Kidney epithelial cell (primary cell): ENCODE measurements around the gene TMEM151B. TPM values are rescaled to one million over a fixed set of nuclear protein-coding genes. Genes with fewer than 3 reads are reported as not detected.

Experiments used
- DNase-seq: peaks from one replicate; pipeline ENCODE4 v3.0.0-alpha.2; 2010; ENCODE audit warnings: low read depth
- H3K27me3 ChIP-seq: 2 replicates; pipeline ENCODE4 v1.6.0; 2011; ENCODE audit warnings: low read length; ENCODE audit not compliant: control insufficient read depth, insufficient read depth
- H3K36me3 ChIP-seq: 2 replicates; pipeline ENCODE4 v1.5.1; 2011; ENCODE audit warnings: low read length; ENCODE audit not compliant: control insufficient read depth, insufficient read depth
- H3K4me3 ChIP-seq: 2 replicates; pipeline ENCODE4 v1.5.1; 2011; ENCODE audit warnings: low read depth, mild to moderate bottlenecking, control low read depth, low read length
- total RNA-seq: library from RNA; depleted of rRNA; stranded (reverse); fragments of >200 nt; gene quantifications from 2 replicates; pipeline ENCODE4 v1.2.3, GENCODE V29; 2015
- TF ChIP-seq, protein P1 (sequence below): IDR thresholded peaks from 2 replicates; pipeline ENCODE4 v1.5.1; 2011; ENCODE audit warnings: mild to moderate bottlenecking, moderate library complexity, low read length, control low read depth, inconsistent platforms; ENCODE audit not compliant: insufficient read depth, poor library complexity, severe bottlenecking

The TMEM151B gene
- total RNA-seq, 1 donor from 2014 or later: 0.13 TPM

DNA sequence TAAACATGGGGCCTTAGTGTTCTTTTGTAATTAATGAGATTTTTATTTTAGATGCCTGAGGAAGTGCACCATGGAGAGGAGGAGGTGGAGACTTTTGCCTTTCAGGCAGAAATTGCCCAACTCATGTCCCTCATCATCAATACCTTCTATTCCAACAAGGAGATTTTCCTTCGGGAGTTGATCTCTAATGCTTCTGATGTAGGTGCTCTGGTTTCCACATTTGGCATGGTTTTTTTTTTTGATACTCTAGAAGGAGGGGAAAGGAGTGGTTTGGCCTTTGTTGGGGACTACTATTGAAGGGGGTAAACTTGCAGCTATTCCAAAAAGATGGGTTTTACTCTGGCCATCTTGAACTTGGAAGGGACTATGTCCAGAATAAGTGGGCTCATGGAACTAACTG, 21.7 kb upstream of the TMEM151B start:
- H3K36me3 ChIP-seq: peaks cover 12% of the 10 kb centered on the region

DNA sequence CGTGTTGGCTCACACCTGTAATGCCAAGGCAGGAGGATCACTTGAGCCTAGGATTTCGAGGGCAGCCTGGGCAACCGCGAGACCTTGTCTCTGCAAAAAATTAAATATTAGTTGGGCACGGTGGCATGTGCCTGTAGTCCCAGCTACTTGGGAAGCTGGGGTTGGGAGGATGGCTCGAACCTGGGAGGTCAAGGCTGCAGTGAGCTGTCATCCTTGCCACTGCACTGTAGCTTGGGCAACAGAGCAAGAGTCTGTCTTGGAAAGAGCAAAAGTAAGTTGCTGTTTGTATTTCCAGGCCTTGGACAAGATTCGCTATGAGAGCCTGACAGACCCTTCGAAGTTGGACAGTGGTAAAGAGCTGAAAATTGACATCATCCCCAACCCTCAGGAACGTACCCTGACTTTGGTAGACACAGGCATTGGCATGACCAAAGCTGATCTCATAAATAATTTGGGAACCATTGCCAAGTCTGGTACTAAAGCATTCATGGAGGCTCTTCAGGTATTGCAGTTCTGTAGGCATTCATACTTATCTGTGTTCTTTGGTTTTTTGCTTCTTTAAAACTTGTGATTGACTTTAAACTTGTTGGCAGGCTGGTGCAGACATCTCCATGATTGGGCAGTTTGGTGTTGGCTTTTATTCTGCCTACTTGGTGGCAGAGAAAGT, 21.0 kb upstream of the TMEM151B start:
- TF ChIP-seq, protein P1, sequence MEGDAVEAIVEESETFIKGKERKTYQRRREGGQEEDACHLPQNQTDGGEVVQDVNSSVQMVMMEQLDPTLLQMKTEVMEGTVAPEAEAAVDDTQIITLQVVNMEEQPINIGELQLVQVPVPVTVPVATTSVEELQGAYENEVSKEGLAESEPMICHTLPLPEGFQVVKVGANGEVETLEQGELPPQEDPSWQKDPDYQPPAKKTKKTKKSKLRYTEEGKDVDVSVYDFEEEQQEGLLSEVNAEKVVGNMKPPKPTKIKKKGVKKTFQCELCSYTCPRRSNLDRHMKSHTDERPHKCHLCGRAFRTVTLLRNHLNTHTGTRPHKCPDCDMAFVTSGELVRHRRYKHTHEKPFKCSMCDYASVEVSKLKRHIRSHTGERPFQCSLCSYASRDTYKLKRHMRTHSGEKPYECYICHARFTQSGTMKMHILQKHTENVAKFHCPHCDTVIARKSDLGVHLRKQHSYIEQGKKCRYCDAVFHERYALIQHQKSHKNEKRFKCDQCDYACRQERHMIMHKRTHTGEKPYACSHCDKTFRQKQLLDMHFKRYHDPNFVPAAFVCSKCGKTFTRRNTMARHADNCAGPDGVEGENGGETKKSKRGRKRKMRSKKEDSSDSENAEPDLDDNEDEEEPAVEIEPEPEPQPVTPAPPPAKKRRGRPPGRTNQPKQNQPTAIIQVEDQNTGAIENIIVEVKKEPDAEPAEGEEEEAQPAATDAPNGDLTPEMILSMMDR: no peak
- Histone ChIP-seq H3K36me3 (peaks cover 14% of the 10 kb centered on the region), H3K4me3 (peak overlapping the region; percentile 80), H3K27me3 (no peaks in the 10 kb centered on the region)
- DNase-seq: no peak

More for the DNA sequence above, 21.7 kb upstream of the TMEM151B start:
- Histone ChIP-seq H3K27me3 (no peaks in the 10 kb centered on the region), H3K4me3 (peak overlapping the region; percentile 80)
- DNase-seq: no peak
- TF ChIP-seq, protein P1: no peak

DNA sequence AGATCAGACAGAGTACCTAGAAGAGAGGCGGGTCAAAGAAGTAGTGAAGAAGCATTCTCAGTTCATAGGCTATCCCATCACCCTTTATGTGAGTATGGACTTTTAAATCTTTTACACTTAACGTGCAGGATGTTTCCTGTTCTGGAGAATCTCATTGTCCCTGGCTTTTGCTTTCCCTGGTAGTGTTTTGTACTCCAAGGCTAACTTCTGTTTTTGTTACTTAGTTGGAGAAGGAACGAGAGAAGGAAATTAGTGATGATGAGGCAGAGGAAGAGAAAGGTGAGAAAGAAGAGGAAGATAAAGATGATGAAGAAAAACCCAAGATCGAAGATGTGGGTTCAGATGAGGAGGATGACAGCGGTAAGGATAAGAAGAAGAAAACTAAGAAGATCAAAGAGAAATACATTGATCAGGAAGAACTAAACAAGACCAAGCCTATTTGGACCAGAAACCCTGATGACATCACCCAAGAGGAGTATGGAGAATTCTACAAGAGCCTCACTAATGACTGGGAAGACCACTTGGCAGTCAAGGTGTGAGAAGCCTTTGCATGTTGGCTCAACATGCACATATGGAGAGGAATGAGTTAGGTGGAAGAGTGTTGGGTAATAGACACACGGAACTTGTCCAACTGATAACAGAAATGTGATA, 20.1 kb upstream of the TMEM151B start:
- no peaks in the 10 kb centered on the region for H3K27me3 ChIP-seq
- H3K4me3 ChIP-seq: no peak overlapping the region
- no peak for DNase-seq
- H3K36me3 ChIP-seq: peaks cover 16% of the 10 kb centered on the region
- TF ChIP-seq, protein P1: no peak

DNA sequence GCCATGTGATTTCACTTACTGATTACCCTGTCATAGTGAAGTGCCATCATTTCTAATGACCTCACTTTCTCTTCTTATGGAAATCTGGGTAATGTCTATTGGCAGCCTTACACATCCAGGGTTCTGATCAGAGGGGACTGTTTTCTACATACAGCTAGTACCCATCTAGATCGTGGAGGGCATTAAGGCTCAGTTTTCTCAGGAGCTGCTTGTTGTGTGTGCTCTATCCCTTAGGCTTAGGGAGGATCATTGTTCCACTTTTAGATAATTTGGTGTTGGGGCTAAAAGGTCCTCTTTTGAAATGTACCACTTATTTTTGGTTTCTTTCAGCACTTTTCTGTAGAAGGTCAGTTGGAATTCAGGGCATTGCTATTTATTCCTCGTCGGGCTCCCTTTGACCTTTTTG, 19.5 kb upstream of the TMEM151B start:
- Histone ChIP-seq H3K27me3 (no peaks in the 10 kb centered on the region), H3K36me3 (peaks cover 18% of the 10 kb centered on the region), H3K4me3 (no peak overlapping the region)
- DNase-seq: no peak
- TF ChIP-seq, protein P1: no peak

DNA sequence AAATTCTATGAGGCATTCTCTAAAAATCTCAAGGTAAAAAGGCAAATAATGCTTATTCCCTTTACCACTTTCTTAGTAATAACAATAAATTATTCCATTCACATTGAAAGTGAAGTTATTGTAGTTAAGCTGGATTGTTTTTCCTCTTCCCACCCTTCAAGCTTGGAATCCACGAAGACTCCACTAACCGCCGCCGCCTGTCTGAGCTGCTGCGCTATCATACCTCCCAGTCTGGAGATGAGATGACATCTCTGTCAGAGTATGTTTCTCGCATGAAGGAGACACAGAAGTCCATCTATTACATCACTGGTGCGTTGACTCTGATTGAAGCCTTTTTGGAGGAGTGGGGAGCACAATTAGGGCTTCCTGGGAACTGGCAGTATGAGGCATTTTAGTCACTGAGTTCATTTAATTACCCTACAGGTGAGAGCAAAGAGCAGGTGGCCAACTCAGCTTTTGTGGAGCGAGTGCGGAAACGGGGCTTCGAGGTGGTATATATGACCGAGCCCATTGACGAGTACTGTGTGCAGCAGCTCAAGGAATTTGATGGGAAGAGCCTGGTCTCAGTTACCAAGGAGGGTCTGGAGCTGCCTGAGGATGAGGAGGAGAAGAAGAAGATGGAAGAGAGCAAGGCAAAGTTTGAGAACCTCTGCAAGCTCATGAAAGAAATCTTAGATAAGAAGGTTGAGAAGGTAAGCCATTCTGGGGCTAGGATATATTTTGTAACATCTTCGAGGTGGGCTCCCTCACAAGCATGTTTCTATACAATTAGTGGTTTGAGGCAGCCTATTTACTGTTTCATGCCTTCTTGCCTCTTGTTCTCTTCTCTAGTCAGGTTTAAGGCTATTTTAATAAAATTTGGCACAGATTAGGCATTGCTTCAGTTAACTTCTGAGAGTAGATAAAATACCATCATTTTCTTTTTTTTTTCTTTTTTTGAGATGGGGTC, 18.4 kb upstream of the TMEM151B start:
- no peak for DNase-seq
- Histone ChIP-seq H3K27me3 (no peaks in the 10 kb centered on the region), H3K36me3 (peaks cover 18% of the 10 kb centered on the region), H3K4me3 (no peak overlapping the region)
- TF ChIP-seq, protein P1: no peak
